ENCODE results near the gene NNT.

- no peak for TF ChIP-seq POLR2A (IDR thresholded peaks at IDR 0.05; ENCODE audit: extremely low read depth, insufficient read length)
- no peak for TF ChIP-seq MYC (IDR thresholded peaks at IDR 0.05; ENCODE audit: low read depth, low read length)
- no peak for TF ChIP-seq CTCF (IDR thresholded peaks at IDR 0.05; ENCODE audit: low read depth, low read length)
- no peak for TF ChIP-seq MAX (IDR thresholded peaks at IDR 0.05; ENCODE audit: low read depth, low read length)
Observed at GRCh38 chr5:43622074-43622473, 19.1 kb downstream of the NNT start.

Measured in NB4 (cell line).